Gastrocnemius medialis (tissue), 4 donors: ENCODE data around the gene PRR36. TPM values are rescaled to one million over a fixed set of nuclear protein-coding genes. Genes with fewer than 3 reads are reported as not detected.
A peak's percentile ranks its signal among the peaks of the same experiment; 100 is the strongest.

Experiments used
- ATAC-seq, 2 donors: fragments of 150-250 bp; one replicate each; pipeline ENCODE4 v1.9.1; 2016
- DNase-seq, 2 donors: peaks; one replicate each; pipeline ENCODE4 v3.0.0-alpha.2; 2019
- H3K27ac ChIP-seq, 4 donors: fragments of 200-600 bp; sonication (generic); 1 replicate in 1 of 4; 2 replicates in 3 of 4; pipeline ENCODE4 v1.5.1; 2016 to 2018; ENCODE audit warnings: mild to moderate bottlenecking in 2 of 4, moderate library complexity in 1 of 4
- H3K27me3 ChIP-seq, 3 donors: fragments of 200-600 bp; sonication (generic) in 2 of 3; 1 replicate in 1 of 3; 2 replicates in 2 of 3; pipeline versions ENCODE4 v1.5.1 to v1.6.0; 2016 to 2019; ENCODE audit warnings: mild to moderate bottlenecking in 1 of 3, moderate library complexity in 1 of 3
- H3K36me3 ChIP-seq, 2 donors: fragments of 200-600 bp; sonication (generic) in 1 of 2; one replicate each; pipeline ENCODE4 v1.5.1; 2017 to 2018
- H3K4me1 ChIP-seq, 2 donors: fragments of 200-600 bp; sonication (generic) in 1 of 2; one replicate each; pipeline ENCODE4 v1.5.1; 2016 to 2017; ENCODE audit warnings: mild to moderate bottlenecking in 2 of 2
- H3K4me3 ChIP-seq, 4 donors: fragments of 200-600 bp; sonication (generic) in 3 of 4; 1 replicate in 1 of 4; 2 replicates in 3 of 4; pipeline ENCODE4 v1.5.1; 2016 to 2019; ENCODE audit warnings: mild to moderate bottlenecking in 2 of 4
- H3K9me3 ChIP-seq, 3 donors: fragments of 200-600 bp; sonication (generic) in 2 of 3; 1 replicate in 1 of 3; 2 replicates in 2 of 3; pipeline ENCODE4 v1.5.1; 2016 to 2019
- CTCF ChIP-seq, 5 experiments: fragments of 450-650 bp in 3 of 5; fragments of 200-600 bp in 2 of 5; sonication (generic) in 2 of 5; IDR thresholded peaks in 4 of 5; conservative IDR thresholded peaks in 1 of 5; 1 replicate in 4 of 5; 2 replicates in 1 of 5; pipeline ENCODE4 v1.5.1; 2016 to 2019; ENCODE audit warnings: antibody characterized with exemption in 5 of 5, mild to moderate bottlenecking in 3 of 5, moderate library complexity in 3 of 5
- POLR2A ChIP-seq, 2 donors: fragments of 450-650 bp; IDR thresholded peaks; one replicate each; pipeline ENCODE4 v1.6.1; 2017; ENCODE audit warnings: antibody characterized with exemption in 2 of 2, mild to moderate bottlenecking in 2 of 2, moderate library complexity in 2 of 2
- in situ Hi-C, 4 donors: fragments of 200-750 bp; cut with MboI; loops; one replicate each; pipeline versions ENCODE4 v1.15.0 to v1.8.0; 2017; ENCODE audit warnings: low sequenced_read_pairs in 4 of 4
- intact Hi-C: fragments of 100-400 bp; cut with DNase I; formaldehyde crosslinking; loops from one replicate; pipeline ENCODE4 v1.15.1; 2023; ENCODE audit warnings: low total_unique reads
- total RNA-seq, 4 donors: library from RNA; depleted of rRNA; stranded (reverse); fragments of >200 nt; gene quantifications; one replicate each; pipeline versions ENCODE4 v1.1.0 to v1.2.3, GENCODE V29; 2016

Gene PRR36
- total RNA-seq, 4 donors from 2014 or later: not detected

GRCh38 chr19:7877249-7877836 is 3.2 kb upstream of the PRR36 start:
- DNase-seq: no peak
- TF ChIP-seq CTCF (IDR thresholded peaks at IDR 0.05 in 4 of 5, conservative IDR thresholded peaks at IDR 0.05 in 1 of 5) (no peak), POLR2A (IDR thresholded peaks at IDR 0.05) (no peak)
- H3K9me3 ChIP-seq: no peaks in the 10 kb centered on the region
- in situ Hi-C loops: no loop called here
- H3K4me1 ChIP-seq: no peaks in the 10 kb centered on the region
- H3K4me3 ChIP-seq: no peak overlapping the region
- ATAC-seq: no peak
- intact Hi-C loops: no loop called here
- H3K36me3 ChIP-seq: no peaks in the 10 kb centered on the region
- peaks cover 30 to 38% (median 34%) of the 10 kb centered on the region in 3 donors for H3K27me3 ChIP-seq
- no peak overlapping the region for H3K27ac ChIP-seq

- DNase-seq (no peak), ATAC-seq (no peak)
- Histone ChIP-seq H3K27me3 (peaks cover 35 to 38% (median 37%) of the 10 kb centered on the region in 3 donors), H3K9me3 (no peaks in the 10 kb centered on the region), H3K27ac (no peak overlapping the region), H3K4me1 (peaks cover 0 to under 1% of the 10 kb centered on the region in 2 donors), H3K4me3 (peak overlapping the region in 1 of 4 donors; percentile 19), H3K36me3 (no peaks in the 10 kb centered on the region)
- TF ChIP-seq POLR2A (IDR thresholded peaks at IDR 0.05): no peak
- intact Hi-C loops: no loop called here
- in situ Hi-C loops: no loop called here
Observed at GRCh38 chr19:7874897-7875273, 695 bp upstream of the PRR36 start.

- in situ Hi-C loops (no loop called here), intact Hi-C loops (no loop called here)
- ATAC-seq: no peak
- no peak for DNase-seq
- no peak overlapping the region for H3K4me3 ChIP-seq
- no peak overlapping the region for H3K27ac ChIP-seq
- TF ChIP-seq POLR2A (IDR thresholded peaks at IDR 0.05) (no peak), CTCF (IDR thresholded peaks at IDR 0.05 in 4 of 5, conservative IDR thresholded peaks at IDR 0.05 in 1 of 5) (no peak)
- peaks cover 40 to 42% (median 41%) of the 10 kb centered on the region in 3 donors for H3K27me3 ChIP-seq
- peaks cover 5 to 7% of the 10 kb centered on the region in 2 donors for H3K4me1 ChIP-seq
- H3K36me3 ChIP-seq: no peaks in the 10 kb centered on the region
- H3K9me3 ChIP-seq: no peaks in the 10 kb centered on the region
Observed at GRCh38 chr19:7873304-7874075, 700 bp downstream of the PRR36 start.

- Histone ChIP-seq H3K36me3 (no peaks in the 10 kb centered on the region), H3K27ac (no peak overlapping the region), H3K4me1 (peaks cover 7 to 8% of the 10 kb centered on the region in 2 donors), H3K9me3 (no peaks in the 10 kb centered on the region), H3K27me3 (peaks cover 49 to 50% (median 49%) of the 10 kb centered on the region in 3 donors), H3K4me3 (no peak overlapping the region)
- TF ChIP-seq POLR2A (IDR thresholded peaks at IDR 0.05): no peak
- TF ChIP-seq CTCF (IDR thresholded peaks at IDR 0.05 in 4 of 5, conservative IDR thresholded peaks at IDR 0.05 in 1 of 5): no peak
- DNase-seq (no peak), ATAC-seq (no peak)
- intact Hi-C loops: no loop called here
- in situ Hi-C loops: no loop called here
Observed at GRCh38 chr19:7872306-7873204, 1.6 kb downstream of the PRR36 start.
